GM21367 (cell line): ENCODE results near the gene GMPPA.

Experiments
- ATAC-seq: cut with Tn5 transposase; IDR thresholded peaks from one replicate; pipeline ENCODE4 v1.9.1; 2021; ENCODE audit not compliant: unreplicated experiment

GMPPA gene

GRCh38 chr2:219537657-219538488 lies 39.2 kb downstream of the GMPPA start:
- no peak for ATAC-seq

- ATAC-seq = no peak
These were observed 39.8 kb downstream of the GMPPA start for GRCh38 chr2:219538504-219538951.

- no peak for ATAC-seq
These were observed 40.5 kb downstream of the GMPPA start for GRCh38 chr2:219538956-219539788.

GRCh38 chr2:219539926-219540678 lies 41.4 kb downstream of the GMPPA start:
- ATAC-seq = no peak

- ATAC-seq = no peak
These were observed 42.3 kb downstream of the GMPPA start for GRCh38 chr2:219540784-219541504.

GRCh38 chr2:219541611-219542180 lies 43.0 kb downstream of the GMPPA start:
- ATAC-seq = peak; percentile 48

- peak; percentile 34 for ATAC-seq
These were observed 44.4 kb downstream of the GMPPA start for GRCh38 chr2:219542931-219543595.

- ATAC-seq = peak; percentile 68
These were observed 45.1 kb downstream of the GMPPA start, which contains the start of the genes CHPF and TMEM198 for GRCh38 chr2:219543596-219544358. Gene CHPF (minus strand): TSS chr2:219543809. CDS start chr2:219543538, 271 bp downstream. Gene TMEM198 (plus strand): TSS chr2:219544028. CDS start chr2:219544728, 700 bp downstream.

GRCh38 chr2:219544567-219544966 lies 45.9 kb downstream of the GMPPA start:
- ATAC-seq = no peak

GRCh38 chr2:219545295-219545942 lies 46.7 kb downstream of the GMPPA start:
- no peak for ATAC-seq

- ATAC-seq = no peak
These were observed 47.3 kb downstream of the GMPPA start for GRCh38 chr2:219545943-219546352.

GRCh38 chr2:219547621-219548020 lies 48.9 kb downstream of the GMPPA start:
- no peak for ATAC-seq

GRCh38 chr2:219548990-219549389 lies 50.3 kb downstream of the GMPPA start:
- ATAC-seq = no peak

GRCh38 chr2:219549619-219550018 lies 50.9 kb downstream of the GMPPA start:
- no peak for ATAC-seq

- ATAC-seq = peak; percentile 8
These were observed 53.0 kb downstream of the GMPPA start for GRCh38 chr2:219551441-219552381.

- ATAC-seq = peak; percentile 92
These were observed 53.9 kb downstream of the GMPPA start for GRCh38 chr2:219552382-219553167.

- ATAC-seq = no peak
These were observed 54.4 kb downstream of the GMPPA start for GRCh38 chr2:219553168-219553417.
